Endothelial cell of umbilical vein (primary cell): ENCODE data around the gene EPC1. TPM values are rescaled to one million over a fixed set of nuclear protein-coding genes. Genes with fewer than 3 reads are reported as not detected.

Experiments used
- BruUV-seq: library from RNA; stranded (reverse); fragments of 400-500 nt; replicated peaks from 2 replicates; lab custom pipeline; 2021; lab: Mats Ljungman, UMichigan
- CTCF ChIA-PET: fragments of 300-600, 350-600 bp; sonication (Branson Sonifier 250); formaldehyde crosslinking; loops from one replicate; lab custom pipeline; 2021; ENCODE audit warnings: antibody characterized with exemption, inconsistent platforms; lab: Charles Lee
- POLR2A ChIA-PET: fragments of 300-600, 350-600 bp; sonication (Branson Sonifier 250); formaldehyde crosslinking; loops from one replicate; lab custom pipeline; 2021; ENCODE audit warnings: antibody characterized with exemption, inconsistent platforms; lab: Charles Lee
- DNase-seq: peaks from one replicate; pipeline ENCODE4 v3.0.0-alpha.2; 2011; ENCODE audit warnings: low read depth, low spot score
- FAIRE-seq: peaks from 2 replicates; lab custom pipeline; 2011; peaks lifted over from hg19 to GRCh38; lab: Jason Lieb, UNC
- H2AFZ ChIP-seq: 2 replicates; pipeline ENCODE4 v1.6.0; 2012; ENCODE audit warnings: low read depth, low read length, control low read depth, inconsistent platforms
- H3K27ac ChIP-seq: 2 replicates; pipeline ENCODE4 v1.5.1; 2011; ENCODE audit warnings: low read depth, mild to moderate bottlenecking, control low read depth, low read length, moderate library complexity; ENCODE audit not compliant: insufficient read depth
- H3K27me3 ChIP-seq, 2 experiments: 2 replicates each; pipeline versions ENCODE4 v1.6.0 to v1.6.1; 2011; ENCODE audit warnings: low read length in 2 of 2, mixed read lengths in 1 of 2; ENCODE audit not compliant: control insufficient read depth in 2 of 2, insufficient read depth in 2 of 2
- H3K36me3 ChIP-seq, 2 experiments: 2 replicates in 1 of 2; 3 replicates in 1 of 2; pipeline ENCODE4 v1.5.1; 2011; ENCODE audit warnings: low read length in 2 of 2, mild to moderate bottlenecking in 1 of 2, moderate library complexity in 1 of 2; ENCODE audit not compliant: control insufficient read depth in 2 of 2, insufficient read depth in 2 of 2; ENCODE audit errors: extremely low read depth in 1 of 2
- H3K4me1 ChIP-seq: 3 replicates; pipeline ENCODE4 v1.5.1; 2011; ENCODE audit warnings: mild to moderate bottlenecking, low read length; ENCODE audit not compliant: control insufficient read depth, insufficient read depth; ENCODE audit errors: extremely low read depth
- H3K4me2 ChIP-seq: 2 replicates; pipeline ENCODE4 v1.6.1; 2011; ENCODE audit warnings: low read length, control low read depth, mixed read lengths; ENCODE audit not compliant: insufficient read depth
- H3K4me3 ChIP-seq, 3 experiments: fragments of 200-600 bp in 1 of 3; sonication (generic), shearing (Covaris generic) in 1 of 3; replicated peaks in 1 of 3; 2 replicates each; pipeline ENCODE4 v1.5.1; 2011 to 2016; ENCODE audit warnings: control low read depth in 3 of 3, low read length in 3 of 3, mild to moderate bottlenecking in 2 of 3, inconsistent platforms in 1 of 3, low read depth in 1 of 3, moderate library complexity in 1 of 3; ENCODE audit not compliant: insufficient read depth in 1 of 3
- H3K79me2 ChIP-seq: 2 replicates; pipeline ENCODE4 v1.6.0; 2012; ENCODE audit warnings: low read length, inconsistent platforms; ENCODE audit not compliant: control insufficient read depth, insufficient read depth
- H3K9ac ChIP-seq: replicated peaks from 2 replicates; pipeline ENCODE3; 2011; ENCODE audit warnings: low read length, control low read depth; ENCODE audit not compliant: insufficient read depth; ENCODE audit errors: extremely low read depth
- H3K9me1 ChIP-seq: replicated peaks from 3 replicates; pipeline ENCODE4 v1.6.0; 2011; ENCODE audit warnings: mild to moderate bottlenecking, low read length; ENCODE audit not compliant: control insufficient read depth, insufficient read depth; ENCODE audit errors: extremely low read depth
- H3K9me3 ChIP-seq: replicated peaks from 2 replicates; pipeline ENCODE4 v1.5.1; 2012; ENCODE audit warnings: low read length, inconsistent platforms; ENCODE audit not compliant: control insufficient read depth, insufficient read depth
- H4K20me1 ChIP-seq: replicated peaks from 2 replicates; pipeline ENCODE3; 2011; ENCODE audit warnings: mild to moderate bottlenecking, low read length; ENCODE audit not compliant: control insufficient read depth, insufficient read depth; ENCODE audit errors: extremely low read depth
- CTCF ChIP-seq, 2 donors: IDR thresholded peaks; 1 replicate in 1 of 2; 2 replicates in 1 of 2; pipeline ENCODE4 v1.5.1; 2011; ENCODE audit warnings: low read length in 2 of 2, mild to moderate bottlenecking in 2 of 2, moderate library complexity in 2 of 2, control low read depth in 1 of 2, inconsistent platforms in 1 of 2, low read depth in 1 of 2; ENCODE audit not compliant: insufficient read depth in 1 of 2; ENCODE audit errors: extremely low read depth in 1 of 2
- EZH2 ChIP-seq: IDR thresholded peaks from 2 replicates; pipeline ENCODE4 v1.6.1; 2012; ENCODE audit warnings: borderline replicate concordance, low read depth, mild to moderate bottlenecking, moderate library complexity, low read length, inconsistent platforms; ENCODE audit not compliant: severe bottlenecking
- FOS ChIP-seq: IDR thresholded peaks from 2 replicates; pipeline ENCODE4 v1.6.1; 2011; ENCODE audit warnings: mild to moderate bottlenecking, low read length, moderate library complexity, borderline replicate concordance; ENCODE audit not compliant: insufficient read depth
- GATA2 ChIP-seq: IDR thresholded peaks from 2 replicates; pipeline ENCODE4 v1.7.0; 2011; ENCODE audit warnings: low read depth, mild to moderate bottlenecking, moderate library complexity, mixed read lengths, low read length; ENCODE audit not compliant: insufficient read length, insufficient read depth
- MAX ChIP-seq: IDR thresholded peaks from 2 replicates; pipeline ENCODE4 v1.6.1; 2011; ENCODE audit not compliant: insufficient read depth, insufficient read length
- dilution Hi-C: fragments of 300-500 bp; cut with MboI; formaldehyde crosslinking; loops from one replicate; pipeline ENCODE4 v1.15.0; 2019; ENCODE audit warnings: low sequenced_read_pairs; ENCODE audit not compliant: extremely low pct_ligation_motif_present
- intact Hi-C: fragments of 100-400 bp; cut with micrococcal nuclease; formaldehyde crosslinking; loops from one replicate; pipeline ENCODE4 v1.10.0; 2022
- polyA plus RNA-seq, 4 experiments: library from polyadenylated mRNA; depleted of rRNA in 3 of 4; stranded (reverse) in 3 of 4; unstranded in 1 of 4; fragments of >200 nt; gene quantifications; 2 replicates each; pipeline versions ENCODE4 v1.2.1 to v1.2.3, GENCODE V29; 2011 to 2012; ENCODE audit warnings: missing spikeins in 1 of 4
- total RNA-seq: library from RNA; stranded (reverse); gene quantifications from 2 replicates; pipeline ENCODE4 v1.2.3, GENCODE V29; 2021

The EPC1 gene
- total and polyA plus RNA-seq, 2 donors (not counting 3 experiments of a cell fraction or from before 2014, with no cell fraction given) = 27.9 to 39.0 TPM

- no TSS peak for BruUV-seq
- FAIRE-seq = no peak
- POLR2A ChIA-PET = no interaction called here
Observed at GRCh38 chr10:32337350-32337749, 9.6 kb downstream of the EPC1 start.

More at GRCh38 chr10:32337350-32337749, 9.6 kb downstream of the EPC1 start:
- intact Hi-C loops (no loop called here), dilution Hi-C loops (no loop called here)
- peaks cover 3% of the 10 kb centered on the region for H3K9me1 ChIP-seq
- CTCF ChIA-PET = interaction anchor here (0.7 to 3.1 kb wide), 6 partner anchors 8 to 147 kb away, joined by 3 to 15 read pairs (median 4); no protein-coding TSS in a partner anchor
- H3K4me3 ChIP-seq = no peak overlapping the region
- DNase-seq = no peak
- no peaks in the 10 kb centered on the region for H3K27me3 ChIP-seq
- TF ChIP-seq MAX = no peak
- TF ChIP-seq FOS = no peak
- TF ChIP-seq CTCF (IDR thresholded peaks at IDR 0.05; ENCODE audit: extremely low read depth in 1 of 2, insufficient read depth in 1 of 2, low read depth in 1 of 2, low read length in 2 of 2) = no peak
- TF ChIP-seq EZH2 = no peak
- no peak for TF ChIP-seq GATA2
- no peaks in the 10 kb centered on the region for H3K4me1 ChIP-seq
- H3K79me2 ChIP-seq = peaks cover 97% of the 10 kb centered on the region
- no peaks in the 10 kb centered on the region for H3K9me3 ChIP-seq
- no peak overlapping the region for H2AFZ ChIP-seq
- H3K9ac ChIP-seq = no peak overlapping the region
- peaks cover 0 to 1% of the 10 kb centered on the region in 2 experiments for H3K36me3 ChIP-seq
- H4K20me1 ChIP-seq = peaks cover 14% of the 10 kb centered on the region
- no peak overlapping the region for H3K4me2 ChIP-seq
- H3K27ac ChIP-seq = no peak overlapping the region
